HG03039 (cell line): ENCODE results near the gene RBM41.
"Not testable (repeated sequence)": the region's sequence is repeated elsewhere in the genome, so short reads cannot be mapped to it uniquely, and the experiment has no call there.

Source experiments
- ATAC-seq: cut with Tn5 transposase; IDR thresholded peaks from one replicate; pipeline ENCODE4 v1.9.1; 2021; ENCODE audit warnings: mild to moderate bottlenecking, moderate library complexity; ENCODE audit not compliant: unreplicated experiment

Gene RBM41

DNA sequence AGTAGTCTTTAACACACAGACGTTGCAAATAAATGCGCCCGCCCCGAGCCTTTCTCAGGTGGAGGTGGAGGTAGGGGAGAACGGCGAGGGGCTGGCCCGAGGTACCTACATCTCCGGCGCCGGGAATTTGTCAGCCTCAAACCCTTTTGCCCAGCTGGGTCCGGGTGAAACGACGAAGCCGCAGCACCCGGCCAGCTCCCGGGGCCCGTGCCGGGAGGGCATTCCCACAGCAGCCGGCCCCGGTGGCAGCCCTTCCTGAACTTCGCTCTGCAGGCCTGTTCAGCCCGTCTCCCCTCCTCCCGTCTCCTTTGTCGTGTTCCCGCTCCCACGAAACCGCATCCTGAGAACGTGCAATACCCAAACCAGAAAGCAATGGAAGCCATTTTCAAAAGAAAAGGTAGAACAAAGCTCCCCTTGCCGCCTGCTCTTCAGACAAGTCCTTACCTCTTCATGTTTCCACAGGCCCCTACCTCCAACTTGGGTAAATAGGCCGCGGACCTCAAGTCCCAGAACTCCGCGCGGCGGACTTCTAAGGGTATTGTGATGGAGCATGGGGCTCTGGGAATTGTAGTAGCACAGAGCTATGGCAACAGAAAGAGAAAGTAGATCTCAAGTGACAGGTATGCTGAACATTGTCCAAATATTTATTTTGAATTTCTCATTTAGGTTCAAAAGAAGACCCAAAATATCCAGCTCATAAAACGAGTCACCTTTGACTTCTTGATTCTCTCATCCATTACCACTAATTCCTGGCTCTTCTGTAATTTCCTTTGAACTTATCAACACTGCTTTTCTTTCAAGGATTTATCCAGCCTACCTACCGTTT lies at the start of gene RBM41:
TSS of gene RBM41 (minus strand) at position 501 of the 826 bp plus-strand sequence. CDS start at position 452, 49 bp downstream.
- ATAC-seq = peak; percentile 100

DNA sequence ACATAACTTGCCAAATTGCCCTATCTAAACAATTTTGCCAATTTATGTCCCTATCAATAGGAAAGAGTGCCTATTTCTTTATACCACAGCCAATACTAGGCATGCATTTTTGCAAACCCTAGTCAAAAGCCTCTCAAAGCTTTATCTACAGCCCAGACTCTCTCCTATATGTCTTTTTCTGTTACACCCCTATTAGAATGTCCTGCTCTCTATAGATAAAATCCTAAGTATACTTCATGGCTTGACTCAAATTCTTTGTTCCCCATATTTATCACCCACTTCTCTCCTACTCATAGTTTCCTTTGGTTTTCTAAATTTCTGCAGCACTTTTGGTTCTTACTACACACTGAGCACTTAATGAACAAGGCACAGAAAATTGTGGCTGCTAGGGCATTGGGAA lies 49.6 kb upstream of the RBM41 start:
- ATAC-seq = no peak

GRCh38 chrX:107167163-107167921 lies 48.7 kb upstream of the RBM41 start:
- ATAC-seq = no peak

GRCh38 chrX:107157618-107158017 lies 39.0 kb upstream of the RBM41 start:
- not testable (repeated sequence) for ATAC-seq

DNA sequence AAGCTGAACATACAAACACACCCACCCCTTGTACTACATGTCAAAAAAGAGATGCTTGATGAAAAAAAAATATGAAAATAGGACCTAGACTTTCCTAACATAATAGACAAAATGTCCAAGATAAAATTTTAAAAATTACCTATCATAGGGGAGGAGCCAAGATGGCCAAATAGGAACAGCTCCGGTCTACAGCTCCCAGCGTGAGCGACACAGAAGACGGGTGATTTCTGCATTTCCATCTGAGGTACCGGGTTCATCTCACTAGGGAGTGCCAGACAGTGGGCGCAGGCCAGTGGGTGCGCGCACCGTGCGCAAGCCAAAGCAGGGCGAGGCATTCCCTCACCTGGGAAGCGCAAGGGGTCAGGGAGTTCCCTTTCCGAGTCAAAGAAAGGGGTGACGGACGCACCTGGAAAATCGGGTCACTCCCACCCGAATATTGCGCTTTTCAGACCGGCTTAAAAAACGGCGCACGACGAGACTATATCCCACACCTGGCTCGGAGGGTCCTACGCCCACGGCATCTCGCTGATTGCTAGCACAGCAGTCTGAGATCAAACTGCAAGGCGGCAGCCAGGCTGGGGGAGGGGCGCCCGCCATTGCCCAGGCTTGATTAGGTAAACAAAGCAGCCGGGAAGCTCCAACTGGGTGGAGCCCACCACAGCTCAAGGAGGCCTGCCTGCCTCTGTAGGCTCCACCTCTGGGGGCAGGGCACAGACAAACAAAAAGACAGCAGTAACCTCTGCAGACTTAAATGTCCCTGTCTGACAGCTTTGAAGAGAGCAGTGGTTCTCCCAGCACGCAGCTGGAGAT lies 37.2 kb upstream of the RBM41 start:
- not testable (repeated sequence) for ATAC-seq

- no peak for ATAC-seq
Measured at GRCh38 chrX:107154787-107155620, 36.4 kb upstream of the RBM41 start.

DNA sequence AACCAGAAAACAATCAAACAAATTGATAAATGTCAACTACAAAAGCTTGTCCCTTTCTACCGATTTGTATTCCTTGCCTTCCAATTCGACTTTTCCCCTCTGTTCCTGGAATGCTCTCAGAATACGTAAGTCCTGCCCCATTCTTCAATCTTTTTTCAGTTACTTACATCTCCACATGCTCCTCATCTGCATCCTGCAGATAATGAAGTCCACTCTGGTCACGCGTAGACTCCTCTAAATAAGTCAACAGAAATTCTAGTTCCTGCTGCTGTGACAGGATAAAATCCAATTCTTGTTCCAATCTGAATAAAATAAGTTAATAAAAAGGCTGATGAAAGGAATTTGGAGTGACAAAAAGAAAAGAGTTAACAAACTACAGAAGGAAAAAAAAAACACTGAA lies 34.4 kb upstream of the RBM41 start:
- no peak for ATAC-seq

GRCh38 chrX:107146670-107147069 lies 28.0 kb upstream of the RBM41 start:
- ATAC-seq = no peak

DNA sequence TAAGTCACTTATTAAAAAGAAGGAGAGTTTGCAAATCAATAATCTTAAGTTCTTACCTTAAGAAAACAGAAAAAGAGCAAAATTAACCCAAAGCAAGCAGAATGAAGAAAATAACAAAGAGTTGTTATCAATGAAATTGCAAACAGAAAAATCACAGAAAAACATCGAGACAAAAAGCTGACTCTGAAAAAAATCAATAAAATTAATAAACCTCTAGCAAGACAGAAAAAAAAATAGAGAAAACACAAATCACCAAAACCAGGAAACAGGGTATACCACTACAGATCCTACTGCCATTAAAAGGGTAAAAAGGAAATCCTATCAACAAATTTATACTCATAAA lies 17.3 kb upstream of the RBM41 start:
- ATAC-seq = no peak

DNA sequence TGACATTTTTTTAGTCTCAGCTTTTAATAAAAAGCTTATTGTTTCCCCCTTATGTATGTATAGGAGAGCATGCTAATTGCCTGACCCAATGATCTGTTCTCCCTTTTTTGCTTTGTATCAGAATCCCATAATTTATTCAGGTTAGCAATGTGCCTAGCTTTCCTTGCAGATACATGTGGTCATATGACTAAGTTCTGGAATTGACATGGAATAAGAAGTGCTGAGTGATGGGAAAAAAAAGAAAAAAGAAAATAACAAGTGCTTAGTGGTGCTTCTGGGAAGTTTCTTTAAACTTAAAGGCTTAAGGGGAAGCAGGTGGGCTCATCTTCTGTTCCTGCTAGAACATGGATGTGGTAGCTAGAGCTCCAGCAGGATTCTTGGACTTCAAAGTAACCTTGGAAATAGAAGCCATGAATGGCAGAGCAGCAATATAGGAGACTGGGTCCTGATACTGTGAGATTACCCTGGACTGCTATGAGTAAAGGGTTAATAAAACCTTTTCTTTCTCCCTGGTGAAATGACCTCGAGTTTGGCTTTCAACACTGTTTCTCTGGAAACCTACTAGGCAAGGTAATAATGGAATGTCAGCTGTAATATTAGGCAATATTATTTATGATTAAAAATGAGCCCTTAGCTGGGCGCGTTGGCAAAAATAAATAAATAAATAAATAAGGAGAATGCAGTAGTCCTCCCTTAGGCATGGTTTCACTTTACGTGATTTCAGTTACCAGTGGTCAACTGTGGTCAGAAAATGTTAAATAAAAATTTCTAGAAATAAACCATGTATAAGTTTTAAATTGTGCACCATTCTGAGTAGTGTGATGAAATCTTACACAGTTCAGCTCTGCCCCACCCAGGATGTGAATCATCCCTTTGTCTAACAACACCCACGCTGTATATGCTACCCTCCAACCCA lies 16.7 kb upstream of the RBM41 start:
- no peak for ATAC-seq

GRCh38 chrX:107123750-107124149 lies 5.1 kb upstream of the RBM41 start:
- ATAC-seq = no peak

DNA sequence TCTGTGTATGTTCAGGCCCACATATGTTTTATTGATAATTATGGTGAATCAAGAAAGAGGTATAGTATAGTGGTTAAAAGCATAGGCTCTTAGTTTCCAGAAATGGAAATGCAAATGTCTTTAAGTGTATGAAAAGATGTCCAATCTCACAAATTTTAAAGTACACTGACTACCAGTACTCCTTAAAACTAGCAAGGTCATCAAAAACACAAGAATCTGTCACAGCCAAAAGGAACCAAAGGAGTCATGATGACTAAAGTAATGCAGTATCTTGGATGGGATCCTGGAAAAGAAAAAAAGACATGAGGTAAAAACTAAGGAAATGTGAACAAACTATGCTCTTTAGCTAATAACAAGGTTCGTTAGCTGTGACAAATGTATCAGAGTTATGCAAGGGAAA lies 661 bp upstream of the RBM41 start:
- ATAC-seq = no peak

DNA sequence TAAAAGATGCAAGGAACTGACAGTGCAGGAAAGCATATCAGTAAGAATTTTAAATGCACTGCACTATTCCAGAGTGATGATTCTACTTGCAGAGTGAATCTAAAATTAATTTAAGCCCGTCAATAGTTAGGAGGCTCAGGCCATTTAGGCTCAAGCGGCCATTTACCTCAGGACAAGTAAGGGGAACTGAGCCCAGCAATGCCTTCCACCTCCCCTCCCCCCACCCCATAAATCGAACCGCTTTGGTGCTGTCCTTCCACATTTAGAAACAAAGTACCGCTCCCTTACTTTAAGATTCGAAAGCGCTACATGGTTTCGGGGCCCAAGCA lies 665 bp downstream of the RBM41 start:
- ATAC-seq = no peak

DNA sequence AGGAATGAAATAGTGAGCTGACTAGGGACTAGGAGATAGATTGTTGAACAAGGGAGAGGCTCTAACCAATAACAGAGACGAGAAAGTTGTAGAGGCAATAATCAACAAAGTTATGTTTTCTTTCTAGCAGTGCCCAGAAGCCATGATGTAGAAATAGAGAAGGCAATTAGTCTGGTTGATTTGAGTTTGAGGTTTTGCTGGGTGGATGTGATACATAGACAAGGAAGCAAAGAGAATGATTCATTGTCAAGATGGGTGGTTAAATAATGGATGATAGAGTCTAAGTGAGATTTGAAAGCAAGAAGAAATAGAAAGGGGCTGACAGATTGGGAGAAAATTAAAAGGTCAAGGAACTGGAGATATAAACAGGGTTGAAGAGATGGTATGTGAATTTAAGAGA lies 11.2 kb downstream of the RBM41 start:
- no peak for ATAC-seq

DNA sequence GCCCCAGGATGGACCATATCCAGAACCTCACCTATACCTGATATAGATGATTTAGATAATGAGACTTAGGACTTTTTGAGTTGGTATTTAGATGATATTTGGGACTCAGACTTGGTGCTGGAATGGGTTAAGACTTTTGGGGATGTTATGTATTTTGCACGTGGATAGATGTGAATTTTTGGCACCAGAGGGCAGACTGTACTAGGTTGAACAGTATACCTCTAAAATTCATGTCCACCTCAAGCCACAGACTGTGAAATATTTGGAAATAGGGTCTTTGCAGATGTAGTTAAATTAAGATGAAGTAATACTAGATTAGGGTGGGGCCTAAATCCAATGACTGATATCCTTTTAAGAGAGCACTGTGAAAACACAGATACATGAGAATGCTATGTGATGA lies 15.6 kb downstream of the RBM41 start:
- no peak for ATAC-seq

- no peak for ATAC-seq
Measured at GRCh38 chrX:107076158-107076557, 42.5 kb downstream of the RBM41 start.

DNA sequence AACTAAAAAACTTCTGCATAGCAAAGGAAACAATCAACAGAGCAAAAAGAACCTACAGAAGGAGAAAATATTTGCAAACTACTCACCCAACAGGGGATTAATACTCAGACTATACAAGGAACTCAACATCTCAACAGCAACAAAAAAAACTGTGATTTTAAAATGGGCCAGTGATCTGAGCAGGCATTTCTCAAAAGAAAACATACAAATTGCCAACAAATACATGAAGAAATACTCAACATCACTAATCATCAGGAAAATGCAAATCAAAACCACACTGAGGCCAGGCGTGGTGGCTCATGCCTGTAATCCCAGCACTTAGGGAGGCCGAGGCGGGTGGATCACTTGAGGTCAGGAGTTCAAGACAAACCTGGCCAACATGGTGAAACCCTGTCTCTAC lies 60.9 kb downstream of the RBM41 start:
- not testable (repeated sequence) for ATAC-seq

DNA sequence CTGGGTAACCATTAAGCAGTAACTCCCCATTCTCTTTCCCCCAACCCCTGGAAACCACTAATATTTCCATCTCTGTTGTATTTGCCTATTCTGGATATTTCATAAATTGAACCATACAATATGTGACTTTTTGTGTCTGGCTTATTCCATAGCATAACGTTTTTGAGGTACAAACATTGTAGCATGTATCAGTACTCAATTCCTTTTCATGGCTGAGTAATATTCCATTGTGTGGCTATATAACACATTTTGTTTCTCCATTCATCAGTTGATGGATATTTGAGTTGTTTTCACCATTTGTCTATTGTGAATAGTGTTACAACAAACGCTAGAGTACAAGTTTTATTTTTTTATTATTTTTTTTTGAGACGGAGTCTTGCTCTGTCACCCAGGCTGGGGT lies 63.6 kb downstream of the RBM41 start:
- ATAC-seq = no peak

GRCh38 chrX:107050195-107050709 lies 68.4 kb downstream of the RBM41 start:
- ATAC-seq = no peak
